ENCODE results near the gene CEACAM16. TPM values are rescaled to one million over a fixed set of nuclear protein-coding genes. Genes with fewer than 3 reads are reported as not detected.

The CEACAM16 gene
- total and polyA plus RNA-seq, 9 of the 15 experiments (the other 6 are each of a cell fraction or from before 2014, with no cell fraction given): not detected

DNA sequence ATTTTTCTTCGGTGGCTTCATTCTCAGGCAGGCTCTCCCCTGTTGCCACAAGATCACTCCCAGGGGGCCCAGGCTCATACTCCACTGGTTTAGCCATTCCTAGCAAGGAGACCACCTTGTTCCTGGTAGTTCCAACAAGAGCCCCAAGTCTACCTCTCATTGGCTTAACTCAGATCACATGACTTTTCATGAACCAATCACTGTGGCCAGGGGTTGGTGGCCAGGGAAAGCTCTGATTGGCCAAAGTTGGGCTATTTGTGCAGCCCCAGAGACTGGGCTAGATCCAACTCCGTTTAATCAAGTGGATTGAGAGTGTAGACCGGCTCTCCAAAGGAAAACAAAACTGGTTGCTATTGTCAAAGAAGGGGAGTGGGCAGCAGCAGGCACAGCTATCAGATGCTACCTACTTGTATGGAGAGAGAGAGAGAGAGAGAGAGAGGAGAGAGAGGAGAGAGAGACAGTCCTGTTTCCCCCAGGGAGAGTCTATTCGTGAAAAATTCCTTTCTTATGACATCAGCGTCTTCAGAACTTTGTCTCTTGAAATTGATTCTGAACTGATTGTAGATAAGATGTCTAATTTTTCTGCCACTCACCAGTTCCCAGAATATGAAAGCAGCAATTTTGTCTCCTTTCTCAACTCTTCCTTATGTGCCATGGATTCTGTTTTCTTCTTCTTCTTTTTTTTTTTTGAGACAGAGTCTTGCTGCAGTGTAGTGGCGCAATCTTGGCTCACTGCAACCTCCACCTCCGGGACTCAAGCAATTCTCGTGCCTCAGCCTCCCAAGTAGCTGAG, 21.7 kb upstream of the CEACAM16 start (continued):
- TF ChIP-seq CXXC5 (CRISPR knock-in tag; IDR thresholded peaks at IDR 0.05) (0 out of 2 replicates have a peak, but pooled peaks have one; percentile 32), TOE1 (IDR thresholded peaks at IDR 0.05; ENCODE audit: borderline replicate concordance) (peak; percentile 96), TOE1 (CRISPR knock-in tag; IDR thresholded peaks at IDR 0.05; ENCODE audit: borderline replicate concordance, low read depth) (no peak), CC2D1A (IDR thresholded peaks at IDR 0.05) (peak; percentile 60), SMARCE1 (IDR thresholded peaks at IDR 0.05) (peak; percentile 76; the same call in 1 of the 2 replicates), JUND (IDR thresholded peaks at IDR 0.05; ENCODE audit: borderline replicate concordance, low read depth, low read length) (peak; percentile 91), JUND (tag; IDR thresholded peaks at IDR 0.05; ENCODE audit: borderline replicate concordance, low read depth, low read length) (peak; percentile 96), ZNF780A (CRISPR knock-in tag; IDR thresholded peaks at IDR 0.05) (no peak), ZNF707 (CRISPR knock-in tag; conservative IDR thresholded peaks at IDR 0.05) (peak; percentile 78), ATF7 (IDR thresholded peaks at IDR 0.05) (peak; percentile 95), LCOR (CRISPR knock-in tag; IDR thresholded peaks at IDR 0.05) (no peak), NBN (IDR thresholded peaks at IDR 0.05; ENCODE audit: low read depth) (peak; percentile 75; the same call in 1 of the 2 replicates), TCFL5 (CRISPR knock-in tag; conservative IDR thresholded peaks at IDR 0.05) (no peak), MCM2 (IDR thresholded peaks at IDR 0.05; ENCODE audit: low read depth) (no peak), TEAD4 (IDR thresholded peaks at IDR 0.05; ENCODE audit: low read length) (peak; percentile 73), TEAD4 (CRISPR knock-in tag; IDR thresholded peaks at IDR 0.05; ENCODE audit: borderline replicate concordance) (no peak), TRIM24 (IDR thresholded peaks at IDR 0.05) (0 out of 4 replicates have a peak, but pooled peaks of 1 of the 2 experiments have one; percentile 14), CSDE1 (IDR thresholded peaks at IDR 0.05) (no peak), PHF21A (IDR thresholded peaks at IDR 0.05; ENCODE audit: borderline replicate concordance, low read depth) (no peak)
- TF ChIP-seq, protein P1, sequence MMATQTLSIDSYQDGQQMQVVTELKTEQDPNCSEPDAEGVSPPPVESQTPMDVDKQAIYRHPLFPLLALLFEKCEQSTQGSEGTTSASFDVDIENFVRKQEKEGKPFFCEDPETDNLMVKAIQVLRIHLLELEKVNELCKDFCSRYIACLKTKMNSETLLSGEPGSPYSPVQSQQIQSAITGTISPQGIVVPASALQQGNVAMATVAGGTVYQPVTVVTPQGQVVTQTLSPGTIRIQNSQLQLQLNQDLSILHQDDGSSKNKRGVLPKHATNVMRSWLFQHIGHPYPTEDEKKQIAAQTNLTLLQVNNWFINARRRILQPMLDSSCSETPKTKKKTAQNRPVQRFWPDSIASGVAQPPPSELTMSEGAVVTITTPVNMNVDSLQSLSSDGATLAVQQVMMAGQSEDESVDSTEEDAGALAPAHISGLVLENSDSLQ (IDR thresholded peaks at IDR 0.05): peak; percentile 75
- TF ChIP-seq, protein P2, sequence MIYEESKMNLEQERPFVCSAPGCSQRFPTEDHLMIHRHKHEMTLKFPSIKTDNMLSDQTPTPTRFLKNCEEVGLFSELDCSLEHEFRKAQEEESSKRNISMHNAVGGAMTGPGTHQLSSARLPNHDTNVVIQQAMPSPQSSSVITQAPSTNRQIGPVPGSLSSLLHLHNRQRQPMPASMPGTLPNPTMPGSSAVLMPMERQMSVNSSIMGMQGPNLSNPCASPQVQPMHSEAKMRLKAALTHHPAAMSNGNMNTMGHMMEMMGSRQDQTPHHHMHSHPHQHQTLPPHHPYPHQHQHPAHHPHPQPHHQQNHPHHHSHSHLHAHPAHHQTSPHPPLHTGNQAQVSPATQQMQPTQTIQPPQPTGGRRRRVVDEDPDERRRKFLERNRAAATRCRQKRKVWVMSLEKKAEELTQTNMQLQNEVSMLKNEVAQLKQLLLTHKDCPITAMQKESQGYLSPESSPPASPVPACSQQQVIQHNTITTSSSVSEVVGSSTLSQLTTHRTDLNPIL (CRISPR knock-in tag; IDR thresholded peaks at IDR 0.05): no peak
- TF ChIP-seq, protein P3, sequence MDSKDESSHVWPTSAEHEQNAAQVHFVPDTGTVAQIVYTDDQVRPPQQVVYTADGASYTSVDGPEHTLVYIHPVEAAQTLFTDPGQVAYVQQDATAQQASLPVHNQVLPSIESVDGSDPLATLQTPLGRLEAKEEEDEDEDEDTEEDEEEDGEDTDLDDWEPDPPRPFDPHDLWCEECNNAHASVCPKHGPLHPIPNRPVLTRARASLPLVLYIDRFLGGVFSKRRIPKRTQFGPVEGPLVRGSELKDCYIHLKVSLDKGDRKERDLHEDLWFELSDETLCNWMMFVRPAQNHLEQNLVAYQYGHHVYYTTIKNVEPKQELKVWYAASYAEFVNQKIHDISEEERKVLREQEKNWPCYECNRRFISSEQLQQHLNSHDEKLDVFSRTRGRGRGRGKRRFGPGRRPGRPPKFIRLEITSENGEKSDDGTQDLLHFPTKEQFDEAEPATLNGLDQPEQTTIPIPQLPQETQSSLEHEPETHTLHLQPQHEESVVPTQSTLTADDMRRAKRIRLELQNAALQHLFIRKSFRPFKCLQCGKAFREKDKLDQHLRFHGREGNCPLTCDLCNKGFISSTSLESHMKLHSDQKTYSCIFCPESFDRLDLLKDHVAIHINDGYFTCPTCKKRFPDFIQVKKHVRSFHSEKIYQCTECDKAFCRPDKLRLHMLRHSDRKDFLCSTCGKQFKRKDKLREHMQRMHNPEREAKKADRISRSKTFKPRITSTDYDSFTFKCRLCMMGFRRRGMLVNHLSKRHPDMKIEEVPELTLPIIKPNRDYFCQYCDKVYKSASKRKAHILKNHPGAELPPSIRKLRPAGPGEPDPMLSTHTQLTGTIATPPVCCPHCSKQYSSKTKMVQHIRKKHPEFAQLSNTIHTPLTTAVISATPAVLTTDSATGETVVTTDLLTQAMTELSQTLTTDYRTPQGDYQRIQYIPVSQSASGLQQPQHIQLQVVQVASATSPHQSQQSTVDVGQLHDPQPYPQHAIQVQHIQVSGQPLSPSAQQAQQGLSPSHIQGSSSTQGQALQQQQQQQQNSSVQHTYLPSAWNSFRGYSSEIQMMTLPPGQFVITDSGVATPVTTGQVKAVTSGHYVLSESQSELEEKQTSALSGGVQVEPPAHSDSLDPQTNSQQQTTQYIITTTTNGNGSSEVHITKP (IDR thresholded peaks at IDR 0.05; ENCODE audit: partially characterized antibody): peak; percentile 92
- TF ChIP-seq, protein P4, sequence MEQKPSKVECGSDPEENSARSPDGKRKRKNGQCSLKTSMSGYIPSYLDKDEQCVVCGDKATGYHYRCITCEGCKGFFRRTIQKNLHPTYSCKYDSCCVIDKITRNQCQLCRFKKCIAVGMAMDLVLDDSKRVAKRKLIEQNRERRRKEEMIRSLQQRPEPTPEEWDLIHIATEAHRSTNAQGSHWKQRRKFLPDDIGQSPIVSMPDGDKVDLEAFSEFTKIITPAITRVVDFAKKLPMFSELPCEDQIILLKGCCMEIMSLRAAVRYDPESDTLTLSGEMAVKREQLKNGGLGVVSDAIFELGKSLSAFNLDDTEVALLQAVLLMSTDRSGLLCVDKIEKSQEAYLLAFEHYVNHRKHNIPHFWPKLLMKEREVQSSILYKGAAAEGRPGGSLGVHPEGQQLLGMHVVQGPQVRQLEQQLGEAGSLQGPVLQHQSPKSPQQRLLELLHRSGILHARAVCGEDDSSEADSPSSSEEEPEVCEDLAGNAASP (IDR thresholded peaks at IDR 0.05): no peak
